Measurements from ENCODE around the gene MYOM3. TPM values are rescaled to one million over a fixed set of nuclear protein-coding genes. Genes with fewer than 3 reads are reported as not detected.

Gene MYOM3
- total and polyA plus RNA-seq, 2 of the 13 experiments (the other 11 are each of a cell fraction or from before 2014, with no cell fraction given): 5.8 to 15.3 TPM

- no peak for TF ChIP-seq KIAA2018 (CRISPR knock-in tag; IDR thresholded peaks at IDR 0.05; ENCODE audit: borderline replicate concordance)
- no peak for TF ChIP-seq ZBTB7B (CRISPR knock-in tag; IDR thresholded peaks at IDR 0.05)
- 0 out of 2 replicates have a peak, but pooled peaks have one; percentile 46 for TF ChIP-seq SSRP1 (CRISPR knock-in tag; IDR thresholded peaks at IDR 0.05)
- TF ChIP-seq BATF2 (CRISPR knock-in tag; IDR thresholded peaks at IDR 0.05): no peak
- no peak for TF ChIP-seq ZNF563 (CRISPR knock-in tag; IDR thresholded peaks at IDR 0.05)
- TF ChIP-seq ZBTB38 (CRISPR knock-in tag; IDR thresholded peaks at IDR 0.05): no peak
- TF ChIP-seq AFF4 (CRISPR knock-in tag; IDR thresholded peaks at IDR 0.05): no peak
- no peak for TF ChIP-seq ATF3 (CRISPR knock-in tag; IDR thresholded peaks at IDR 0.05)
- TF ChIP-seq ARID4A (CRISPR knock-in tag; IDR thresholded peaks at IDR 0.05; ENCODE audit: borderline replicate concordance): peak; percentile 53; the same call in 1 of the 2 replicates
- TF ChIP-seq PHB2 (IDR thresholded peaks at IDR 0.05; ENCODE audit: partially characterized antibody): no peak
Measured at GRCh38 chr1:24119859-24120756, 8.2 kb upstream of the MYOM3 start (continued).

Data from HepG2 (cell line).